ENCODE measurements around the gene TAF11L5.
"Not testable (repeated sequence)": the region's sequence is repeated elsewhere in the genome, so short reads cannot be mapped to it uniquely, and the experiment has no call there.

DNA sequence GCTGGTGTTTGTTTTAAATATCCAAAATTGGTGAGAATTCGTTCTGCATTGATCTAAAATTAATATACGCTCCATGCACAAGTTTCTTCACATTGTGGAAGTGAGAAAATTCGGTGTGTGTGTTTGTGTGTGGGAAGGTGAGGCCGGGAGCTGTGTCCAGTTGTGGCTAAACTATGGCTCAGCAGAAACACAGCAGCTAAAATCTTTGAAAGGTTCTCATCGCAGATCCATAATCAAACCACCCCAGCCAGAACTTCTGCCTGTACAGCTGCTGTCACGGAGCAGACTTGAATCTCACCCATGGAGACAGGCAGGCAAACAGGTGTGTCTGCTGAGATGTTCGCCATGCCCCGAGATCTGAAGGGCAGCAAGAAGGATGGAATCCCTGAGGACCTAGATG is 27.1 kb upstream of the TAF11L5 start, which contains the start of gene TAF11L2:
- not testable (repeated sequence) for TF ChIP-seq POLR2A, EP300 (IDR thresholded peaks at IDR 0.05)
- TF ChIP-seq, protein P1, sequence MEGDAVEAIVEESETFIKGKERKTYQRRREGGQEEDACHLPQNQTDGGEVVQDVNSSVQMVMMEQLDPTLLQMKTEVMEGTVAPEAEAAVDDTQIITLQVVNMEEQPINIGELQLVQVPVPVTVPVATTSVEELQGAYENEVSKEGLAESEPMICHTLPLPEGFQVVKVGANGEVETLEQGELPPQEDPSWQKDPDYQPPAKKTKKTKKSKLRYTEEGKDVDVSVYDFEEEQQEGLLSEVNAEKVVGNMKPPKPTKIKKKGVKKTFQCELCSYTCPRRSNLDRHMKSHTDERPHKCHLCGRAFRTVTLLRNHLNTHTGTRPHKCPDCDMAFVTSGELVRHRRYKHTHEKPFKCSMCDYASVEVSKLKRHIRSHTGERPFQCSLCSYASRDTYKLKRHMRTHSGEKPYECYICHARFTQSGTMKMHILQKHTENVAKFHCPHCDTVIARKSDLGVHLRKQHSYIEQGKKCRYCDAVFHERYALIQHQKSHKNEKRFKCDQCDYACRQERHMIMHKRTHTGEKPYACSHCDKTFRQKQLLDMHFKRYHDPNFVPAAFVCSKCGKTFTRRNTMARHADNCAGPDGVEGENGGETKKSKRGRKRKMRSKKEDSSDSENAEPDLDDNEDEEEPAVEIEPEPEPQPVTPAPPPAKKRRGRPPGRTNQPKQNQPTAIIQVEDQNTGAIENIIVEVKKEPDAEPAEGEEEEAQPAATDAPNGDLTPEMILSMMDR (IDR thresholded peaks at IDR 0.05): not testable (repeated sequence)
